Measurements from ENCODE around the gene DUS2. TPM values are rescaled to one million over a fixed set of nuclear protein-coding genes. Genes with fewer than 3 reads are reported as not detected.

The DUS2 gene
- total and polyA plus RNA-seq, 9 of the 15 experiments (the other 6 are each of a cell fraction or from before 2014, with no cell fraction given): 5.8 to 22.5 (median 20.6) TPM

DNA sequence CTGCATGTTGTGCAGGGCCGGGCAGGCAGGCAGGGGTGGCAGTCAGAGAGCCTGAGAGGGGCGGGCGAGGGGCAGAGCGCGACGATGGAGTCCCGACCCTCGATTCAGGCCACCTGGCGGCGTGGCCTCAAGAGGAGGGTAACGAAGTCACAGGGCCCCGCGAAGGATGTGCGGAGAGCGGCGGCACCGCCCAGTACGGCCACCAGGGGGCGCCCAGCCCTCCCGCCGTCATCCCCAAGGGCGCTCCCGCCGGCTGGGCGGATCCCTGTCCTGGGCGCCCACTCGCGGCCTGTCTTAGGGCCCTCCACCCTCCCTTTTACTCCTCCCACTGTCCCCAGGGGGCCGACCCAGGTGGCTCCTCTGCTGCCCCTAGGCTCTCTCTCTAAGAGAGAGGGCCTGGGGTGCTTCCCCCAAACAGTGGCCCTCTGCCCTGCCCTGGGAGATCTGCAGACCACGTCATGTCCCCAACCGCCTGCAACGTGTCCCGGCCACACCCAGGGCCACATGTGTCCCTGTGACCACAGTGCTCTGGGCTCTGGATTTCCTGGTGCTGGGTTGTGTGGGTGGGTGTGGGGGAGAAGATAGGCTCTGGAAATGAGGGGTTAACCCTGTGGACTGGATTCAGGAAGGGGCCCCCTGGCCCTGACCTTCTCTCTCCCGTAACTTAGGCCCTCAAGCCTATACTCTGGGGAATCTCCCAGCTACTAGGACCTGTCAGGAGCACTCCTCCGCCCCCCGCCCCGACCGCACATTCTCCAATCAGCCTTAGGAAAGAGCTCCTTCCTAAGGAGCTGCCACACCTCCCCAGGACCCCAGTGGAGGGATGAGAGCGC is 29.7 kb upstream of the DUS2 start (continued):
- TF ChIP-seq SRSF3 (IDR thresholded peaks at IDR 0.05; ENCODE audit: insufficient read depth, low read length): no peak
- TF ChIP-seq HNRNPL (IDR thresholded peaks at IDR 0.05; ENCODE audit: low read depth, low read length): 0 out of 2 replicates have a peak, but pooled peaks have one; percentile 67
- TF ChIP-seq KDM4B (IDR thresholded peaks at IDR 0.05; ENCODE audit: borderline replicate concordance in 2 of 2, low read depth in 1 of 2): no peak
- TF ChIP-seq, protein P1, sequence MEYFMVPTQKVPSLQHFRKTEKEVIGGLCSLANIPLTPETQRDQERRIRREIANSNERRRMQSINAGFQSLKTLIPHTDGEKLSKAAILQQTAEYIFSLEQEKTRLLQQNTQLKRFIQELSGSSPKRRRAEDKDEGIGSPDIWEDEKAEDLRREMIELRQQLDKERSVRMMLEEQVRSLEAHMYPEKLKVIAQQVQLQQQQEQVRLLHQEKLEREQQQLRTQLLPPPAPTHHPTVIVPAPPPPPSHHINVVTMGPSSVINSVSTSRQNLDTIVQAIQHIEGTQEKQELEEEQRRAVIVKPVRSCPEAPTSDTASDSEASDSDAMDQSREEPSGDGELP (CRISPR knock-in tag; IDR thresholded peaks at IDR 0.05; ENCODE audit: borderline replicate concordance): peak; percentile 89; the same call in 1 of the 2 replicates
- 0 out of 2 replicates have a peak, but pooled peaks have one; percentile 48 for TF ChIP-seq SIN3B (IDR thresholded peaks at IDR 0.05; ENCODE audit: low read depth)
- no peak for TF ChIP-seq CCAR2 (IDR thresholded peaks at IDR 0.05; ENCODE audit: low read depth, low read length)
- TF ChIP-seq SETDB1 (IDR thresholded peaks at IDR 0.05; ENCODE audit: low read length): no peak
- TF ChIP-seq, protein P2, sequence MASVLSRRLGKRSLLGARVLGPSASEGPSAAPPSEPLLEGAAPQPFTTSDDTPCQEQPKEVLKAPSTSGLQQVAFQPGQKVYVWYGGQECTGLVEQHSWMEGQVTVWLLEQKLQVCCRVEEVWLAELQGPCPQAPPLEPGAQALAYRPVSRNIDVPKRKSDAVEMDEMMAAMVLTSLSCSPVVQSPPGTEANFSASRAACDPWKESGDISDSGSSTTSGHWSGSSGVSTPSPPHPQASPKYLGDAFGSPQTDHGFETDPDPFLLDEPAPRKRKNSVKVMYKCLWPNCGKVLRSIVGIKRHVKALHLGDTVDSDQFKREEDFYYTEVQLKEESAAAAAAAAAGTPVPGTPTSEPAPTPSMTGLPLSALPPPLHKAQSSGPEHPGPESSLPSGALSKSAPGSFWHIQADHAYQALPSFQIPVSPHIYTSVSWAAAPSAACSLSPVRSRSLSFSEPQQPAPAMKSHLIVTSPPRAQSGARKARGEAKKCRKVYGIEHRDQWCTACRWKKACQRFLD (CRISPR knock-in tag; IDR thresholded peaks at IDR 0.05): peak; percentile 86; the same call in 1 of the 2 replicates
- TF ChIP-seq NFIX (CRISPR knock-in tag; IDR thresholded peaks at IDR 0.05; ENCODE audit: low read depth): no peak
- no peak; the same call in 1 of the 2 replicates for TF ChIP-seq ETV1 (tag; conservative IDR thresholded peaks at IDR 0.05; ENCODE audit: low read depth)
- TF ChIP-seq, protein P3, sequence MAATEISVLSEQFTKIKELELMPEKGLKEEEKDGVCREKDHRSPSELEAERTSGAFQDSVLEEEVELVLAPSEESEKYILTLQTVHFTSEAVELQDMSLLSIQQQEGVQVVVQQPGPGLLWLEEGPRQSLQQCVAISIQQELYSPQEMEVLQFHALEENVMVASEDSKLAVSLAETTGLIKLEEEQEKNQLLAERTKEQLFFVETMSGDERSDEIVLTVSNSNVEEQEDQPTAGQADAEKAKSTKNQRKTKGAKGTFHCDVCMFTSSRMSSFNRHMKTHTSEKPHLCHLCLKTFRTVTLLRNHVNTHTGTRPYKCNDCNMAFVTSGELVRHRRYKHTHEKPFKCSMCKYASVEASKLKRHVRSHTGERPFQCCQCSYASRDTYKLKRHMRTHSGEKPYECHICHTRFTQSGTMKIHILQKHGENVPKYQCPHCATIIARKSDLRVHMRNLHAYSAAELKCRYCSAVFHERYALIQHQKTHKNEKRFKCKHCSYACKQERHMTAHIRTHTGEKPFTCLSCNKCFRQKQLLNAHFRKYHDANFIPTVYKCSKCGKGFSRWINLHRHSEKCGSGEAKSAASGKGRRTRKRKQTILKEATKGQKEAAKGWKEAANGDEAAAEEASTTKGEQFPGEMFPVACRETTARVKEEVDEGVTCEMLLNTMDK (IDR thresholded peaks at IDR 0.05; ENCODE audit: borderline replicate concordance, insufficient read depth, low read depth, low read length, poor library complexity, severe bottlenecking): peak; percentile 98
- no peak for TF ChIP-seq FOXP1 (CRISPR knock-in tag; IDR thresholded peaks at IDR 0.05)
- no peak for TF ChIP-seq CHD2 (IDR thresholded peaks at IDR 0.05; ENCODE audit: low read depth, low read length)
- no peak; the same call in 1 of the 2 replicates for TF ChIP-seq DPF2 (IDR thresholded peaks at IDR 0.05)
- no peak for TF ChIP-seq ZNF79 (CRISPR knock-in tag; IDR thresholded peaks at IDR 0.05; ENCODE audit: low read depth)
- no peak for TF ChIP-seq JUNB (CRISPR knock-in tag; conservative IDR thresholded peaks at IDR 0.05)
- peak; percentile 82 for TF ChIP-seq POLR2A (conservative IDR thresholded peaks at IDR 0.05)
- TF ChIP-seq NCOR1 (IDR thresholded peaks at IDR 0.05): peak; percentile 54; the same call in 1 of the 2 replicates
- no peak for TF ChIP-seq KAT7 (CRISPR knock-in tag; IDR thresholded peaks at IDR 0.05; ENCODE audit: borderline replicate concordance)
- TF ChIP-seq ZNF212 (CRISPR knock-in tag; IDR thresholded peaks at IDR 0.05): 0 out of 2 replicates have a peak, but pooled peaks have one; percentile 73
- no peak for TF ChIP-seq RBM17 (IDR thresholded peaks at IDR 0.05; ENCODE audit: borderline replicate concordance, low read depth, low read length)
- TF ChIP-seq SRSF9 (IDR thresholded peaks at IDR 0.05; ENCODE audit: borderline replicate concordance, low read depth, low read length): no peak
- no peak for TF ChIP-seq ZNF436 (CRISPR knock-in tag; IDR thresholded peaks at IDR 0.05)
- peak; percentile 69 for TF ChIP-seq KDM5B (IDR thresholded peaks at IDR 0.05; ENCODE audit: insufficient replicate concordance, low read depth, low read length)
- no peak for TF ChIP-seq PYGO2 (tag; IDR thresholded peaks at IDR 0.05)
